SK-N-SH (cell line): ENCODE data around the gene CAMSAP1. TPM values are rescaled to one million over a fixed set of nuclear protein-coding genes. Genes with fewer than 3 reads are reported as not detected.

ENCODE experiments used
- CTCF ChIA-PET: fragments of 300-600, 350-600 bp; formaldehyde crosslinking; extraction: SDS; loops from one replicate; lab custom pipeline; 2021; lab: Yijun Ruan, JAX
- POLR2A ChIA-PET: fragments of 350-600 bp; sonication (Branson Sonifier 250); formaldehyde crosslinking; extraction: SDS; loops from one replicate; lab custom pipeline; 2020; ENCODE audit warnings: antibody characterized with exemption, inconsistent platforms; lab: Yijun Ruan, JAX
- DNase-seq: peaks from one replicate; pipeline ENCODE4 v3.0.0; 2012
- H2AFZ ChIP-seq: fragments of 200-600 bp; sonication (generic); 2 replicates; pipeline ENCODE4 v1.8.1; 2016; ENCODE audit warnings: antibody characterized with exemption, mild to moderate bottlenecking, low read depth
- H3F3A ChIP-seq: fragments of 200-600 bp; sonication (generic); replicated peaks from 2 replicates; pipeline ENCODE3; 2016; ENCODE audit warnings: antibody characterized with exemption, mild to moderate bottlenecking; ENCODE audit not compliant: insufficient read depth
- H3K27ac ChIP-seq, 2 experiments: fragments of 200-500 bp in 1 of 2; fragments of 200-600 bp in 1 of 2; sonication (Bioruptor generic) in 1 of 2; sonication (generic), shearing (Covaris generic) in 1 of 2; 2 replicates each; pipeline versions ENCODE4 v1.5.1 to v1.6.1; 2014 to 2016; ENCODE audit warnings: low read depth in 2 of 2, inconsistent platforms in 1 of 2, low read length in 1 of 2, mild to moderate bottlenecking in 1 of 2, mixed read lengths in 1 of 2
- H3K27me3 ChIP-seq: fragments of 200-600 bp; sonication (generic), shearing (Covaris generic); 2 replicates; pipeline ENCODE4 v1.6.1; 2016; ENCODE audit warnings: mixed run types; ENCODE audit not compliant: insufficient read depth
- H3K36me3 ChIP-seq, 2 experiments: fragments of 200-500 bp in 1 of 2; fragments of 200-600 bp in 1 of 2; sonication (Bioruptor generic) in 1 of 2; sonication (generic) in 1 of 2; replicated peaks in 1 of 2; 2 replicates each; pipeline versions ENCODE3 to v1.5.1; 2014 to 2016; ENCODE audit warnings: low read length in 1 of 2, mild to moderate bottlenecking in 1 of 2; ENCODE audit not compliant: insufficient read depth in 2 of 2, control insufficient read depth in 1 of 2
- H3K4me1 ChIP-seq, 2 experiments: fragments of 200-500 bp in 1 of 2; fragments of 200-600 bp in 1 of 2; sonication (Bioruptor generic) in 1 of 2; sonication (generic), shearing (Covaris generic) in 1 of 2; 2 replicates each; pipeline versions ENCODE4 v1.5.1 to v1.6.1; 2014 to 2016; ENCODE audit warnings: low read depth in 1 of 2, low read length in 1 of 2, mixed run types in 1 of 2; ENCODE audit not compliant: insufficient read depth in 2 of 2, control insufficient read depth in 1 of 2
- H3K4me2 ChIP-seq: fragments of 200-600 bp; sonication (generic), shearing (Covaris generic); 2 replicates; pipeline ENCODE4 v1.6.1; 2017; ENCODE audit warnings: mixed run types
- H3K4me3 ChIP-seq, 2 experiments: fragments of 200-500 bp in 1 of 2; fragments of 200-600 bp in 1 of 2; sonication (Bioruptor generic) in 1 of 2; sonication (generic), shearing (Covaris generic) in 1 of 2; 2 replicates each; pipeline versions ENCODE4 v1.5.1 to v1.8.1; 2014 to 2016; ENCODE audit warnings: low read depth in 2 of 2, inconsistent platforms in 1 of 2, low read length in 1 of 2, mild to moderate bottlenecking in 1 of 2, mixed read lengths in 1 of 2, moderate library complexity in 1 of 2
- H3K79me2 ChIP-seq: fragments of 200-600 bp; sonication (generic); 2 replicates; pipeline ENCODE4 v1.8.1; 2017; ENCODE audit warnings: mild to moderate bottlenecking; ENCODE audit not compliant: insufficient read depth
- H3K9ac ChIP-seq: fragments of 200-600 bp; sonication (generic); 2 replicates; pipeline ENCODE4 v1.6.1; 2017; ENCODE audit warnings: mixed run types
- H3K9me2 ChIP-seq: fragments of 200-600 bp; sonication (generic); 2 replicates; pipeline ENCODE4 v1.6.1; 2017; ENCODE audit warnings: mixed run types
- H3K9me3 ChIP-seq: fragments of 200-600 bp; sonication (generic); 2 replicates; pipeline ENCODE4 v1.6.1; 2017; ENCODE audit warnings: mixed run types, mild to moderate bottlenecking, moderate library complexity
- H4K20me1 ChIP-seq: fragments of 200-600 bp; sonication (generic); 2 replicates; pipeline ENCODE4 v1.6.1; 2017; ENCODE audit warnings: mild to moderate bottlenecking, mixed run types; ENCODE audit not compliant: insufficient read depth
- CHD2 ChIP-seq: fragments of 150-350 bp; IDR thresholded peaks from 2 replicates; pipeline ENCODE4 v1.6.1; 2018; ENCODE audit warnings: low read length; ENCODE audit not compliant: partially characterized antibody
- EP300 ChIP-seq, 2 experiments: IDR thresholded peaks; 2 replicates each; pipeline versions ENCODE4 v1.4.0 to v1.6.1; 2012; ENCODE audit warnings: borderline replicate concordance in 1 of 2, low read depth in 1 of 2, low read length in 1 of 2
- EZH2phosphoT487 ChIP-seq: fragments of 200-600 bp; sonication (generic); IDR thresholded peaks from 2 replicates; pipeline ENCODE4 v1.6.1; 2017; ENCODE audit warnings: low read depth, mixed run types, mild to moderate bottlenecking, antibody characterized with exemption, moderate library complexity, borderline replicate concordance
- FOXJ3 ChIP-seq: sonication (generic); formaldehyde crosslinking; IDR thresholded peaks from 2 replicates; pipeline ENCODE4 v1.5.1; 2020; ENCODE audit warnings: mild to moderate bottlenecking, missing genetic modification reagents
- GABPA ChIP-seq: IDR thresholded peaks from 2 replicates; pipeline ENCODE4 v1.4.0; 2012; ENCODE audit warnings: low read depth, mild to moderate bottlenecking
- MEF2A ChIP-seq: IDR thresholded peaks from 2 replicates; pipeline ENCODE4 v1.4.0; 2012; ENCODE audit warnings: low read depth, borderline replicate concordance
- MXI1 ChIP-seq: IDR thresholded peaks from 2 replicates; pipeline ENCODE4 v1.6.1; 2012; ENCODE audit warnings: mild to moderate bottlenecking, low read depth, low read length, improper control_type of control experiment
- NRF1 ChIP-seq: IDR thresholded peaks from 2 replicates; pipeline ENCODE4 v1.6.1; 2012; ENCODE audit warnings: low read depth, mild to moderate bottlenecking, low read length
- PBX3 ChIP-seq: IDR thresholded peaks from 2 replicates; pipeline ENCODE4; 2012
- RCOR1 ChIP-seq: fragments of 150-350 bp; IDR thresholded peaks from 2 replicates; pipeline ENCODE4 v1.6.1; 2017; ENCODE audit warnings: antibody characterized with exemption, low read length
- REST ChIP-seq: IDR thresholded peaks from 2 replicates; pipeline ENCODE4 v1.6.1; 2012; ENCODE audit warnings: mild to moderate bottlenecking, low read depth, low read length, moderate library complexity
- RFX5 ChIP-seq: IDR thresholded peaks from 2 replicates; pipeline ENCODE4 v1.6.1; 2012; ENCODE audit warnings: mild to moderate bottlenecking, improper control_type of control experiment, low read length
- RXRA ChIP-seq: IDR thresholded peaks from 2 replicates; pipeline ENCODE4 v1.4.0; 2012; ENCODE audit warnings: low read depth, mild to moderate bottlenecking, borderline replicate concordance
- SIN3A ChIP-seq: IDR thresholded peaks from 2 replicates; pipeline ENCODE4 v1.6.1; 2012; ENCODE audit warnings: low read depth, mild to moderate bottlenecking, low read length, moderate library complexity, borderline replicate concordance
- SMC3 ChIP-seq: IDR thresholded peaks from 2 replicates; pipeline ENCODE4 v1.6.1; 2012; ENCODE audit warnings: low read depth, low read length, improper control_type of control experiment
- TAF1 ChIP-seq: IDR thresholded peaks from 2 replicates; pipeline ENCODE4 v1.6.1; 2012; ENCODE audit warnings: low read depth, mild to moderate bottlenecking, low read length, moderate library complexity, borderline replicate concordance
- TCF12 ChIP-seq: IDR thresholded peaks from 2 replicates; pipeline ENCODE4 v1.4.0; 2012
- TEAD4 ChIP-seq: IDR thresholded peaks from 2 replicates; pipeline ENCODE4 v1.4.0; 2012; ENCODE audit warnings: mild to moderate bottlenecking, borderline replicate concordance; ENCODE audit not compliant: insufficient read depth
- USF2 ChIP-seq: fragments of 150-350 bp; IDR thresholded peaks from 2 replicates; pipeline ENCODE4 v1.6.1; 2017; ENCODE audit warnings: antibody characterized with exemption, low read length, low read depth, borderline replicate concordance
- YY1 ChIP-seq: IDR thresholded peaks from 2 replicates; pipeline ENCODE4 v1.4.0; 2012; ENCODE audit warnings: low read depth, mild to moderate bottlenecking
- WGBS: methylation state at CpG from one replicate; pipeline ENCODE4 v1.1.6; 2017; ENCODE audit warnings: low lambda C conversion rate; 5-methylcytosine and 5-hydroxymethylcytosine counted together
- polyA plus RNA-seq, 3 experiments: library from polyadenylated mRNA; depleted of rRNA; stranded (reverse); fragments of >200 nt; gene quantifications; 2 replicates each; pipeline ENCODE4 v1.2.3, GENCODE V29; 2012

CAMSAP1 gene
- polyA plus RNA-seq, 1 of the 3 experiments (the other 2 are of a cell fraction): 8.9 TPM

GRCh38 chr9:135882011-135882410 is 25.3 kb downstream of the CAMSAP1 start (continued):
- no peak for TF ChIP-seq SIN3A
- no peak for TF ChIP-seq RFX5
- no peak for TF ChIP-seq TAF1
- TF ChIP-seq NRF1: no peak
- TF ChIP-seq, all 33 proteins: peak for 0

- Histone ChIP-seq H3K9ac (no peak overlapping the region), H4K20me1 (peaks cover 93% of the 10 kb centered on the region), H2AFZ (no peak overlapping the region), H3K36me3 (peaks cover 3 to 9% of the 10 kb centered on the region in 2 experiments), H3K79me2 (peaks cover 93% of the 10 kb centered on the region), H3K27me3 (no peaks in the 10 kb centered on the region), H3F3A (no peaks in the 10 kb centered on the region), H3K4me3 (no peak overlapping the region), H3K9me2 (no peaks in the 10 kb centered on the region), H3K27ac (no peak overlapping the region), H3K9me3 (no peaks in the 10 kb centered on the region), H3K4me1 (peaks cover 9 to 39% of the 10 kb centered on the region in 2 experiments), H3K4me2 (no peak overlapping the region)
- POLR2A ChIA-PET: no interaction called here
- DNase-seq: no peak
- TF ChIP-seq EP300 (IDR thresholded peaks at IDR 0.05; ENCODE audit: borderline replicate concordance in 1 of 2, low read depth in 1 of 2, low read length in 1 of 2) (no peak), FOXJ3 (CRISPR knock-in tag) (no peak), RXRA (no peak), MEF2A (no peak), MXI1 (no peak), RCOR1 (no peak), YY1 (no peak), EZH2phosphoT487 (no peak)
- CTCF ChIA-PET: interaction anchor here (0.5 to 1.5 kb wide), 5 partner anchors 10 to 242 kb away, joined by 3 to 5 read pairs (median 4); no protein-coding TSS in a partner anchor
- 93% methylated on average over 12 of the region's 12 CpGs for WGBS
Observed at GRCh38 chr9:135880438-135880837, 26.9 kb downstream of the CAMSAP1 start.

GRCh38 chr9:135879619-135880018 is 27.7 kb downstream of the CAMSAP1 start:
- peaks cover under 1 to 31% of the 10 kb centered on the region in 2 experiments; a peak in 2 of 4 replicates for H3K4me1 ChIP-seq
- CTCF ChIA-PET: interaction anchor here (0.7 to 1.5 kb wide), 3 partner anchors 14 to 243 kb away, joined by 3 to 5 read pairs (median 4); no protein-coding TSS in a partner anchor
- TF ChIP-seq SMC3 (no peak), PBX3 (no peak), CHD2 (no peak), EP300 (IDR thresholded peaks at IDR 0.05; ENCODE audit: borderline replicate concordance in 1 of 2, low read depth in 1 of 2, low read length in 1 of 2) (no peak), REST (no peak), GABPA (no peak), TCF12 (no peak), RCOR1 (no peak), USF2 (no peak), TEAD4 (no peak)

More at GRCh38 chr9:135879619-135880018, 27.7 kb downstream of the CAMSAP1 start:
- H3K27me3 ChIP-seq: no peaks in the 10 kb centered on the region
- peaks cover 93% of the 10 kb centered on the region for H4K20me1 ChIP-seq
- no peak overlapping the region for H3K4me2 ChIP-seq
- POLR2A ChIA-PET: no interaction called here
- no peak overlapping the region; a peak in 1 of 4 replicates for H3K27ac ChIP-seq
- H3K36me3 ChIP-seq: peaks cover 3 to 9% of the 10 kb centered on the region in 2 experiments
- H3K79me2 ChIP-seq: peaks cover 93% of the 10 kb centered on the region
- WGBS: 91% methylated on average over 8 of the region's 8 CpGs
- DNase-seq: no peak
- H3F3A ChIP-seq: no peaks in the 10 kb centered on the region
- no peaks in the 10 kb centered on the region for H3K9me3 ChIP-seq
- H3K9me2 ChIP-seq: no peaks in the 10 kb centered on the region
- no peak overlapping the region for H2AFZ ChIP-seq
- no peak overlapping the region for H3K4me3 ChIP-seq
- H3K9ac ChIP-seq: no peak overlapping the region
